PC-9 (cell line): ENCODE data around the gene FREM3. TPM values are rescaled to one million over a fixed set of nuclear protein-coding genes. Genes with fewer than 3 reads are reported as not detected.

ENCODE experiments used
- BruUV-seq: library from RNA; stranded (reverse); fragments of 400-500 nt; replicated peaks from 2 replicates; lab custom pipeline; 2021; lab: Mats Ljungman, UMichigan
- CTCF ChIA-PET: fragments of 300-600 bp; sonication (Branson Sonifier 250); formaldehyde crosslinking; loops from one replicate; lab custom pipeline; 2022; ENCODE audit warnings: antibody characterized with exemption; lab: Charles Lee
- POLR2A ChIA-PET: fragments of 300-600 bp; sonication (Branson Sonifier 250); formaldehyde crosslinking; loops from one replicate; lab custom pipeline; 2022; ENCODE audit warnings: antibody characterized with exemption; ENCODE audit not compliant: unreplicated experiment; lab: Charles Lee
- DNase-seq, 2 experiments: peaks; one replicate each; pipeline versions ENCODE4 v3.0.0 to v3.0.0-alpha.2; 2015 to 2022; ENCODE audit warnings: mixed read lengths in 1 of 2
- H2AFZ ChIP-seq: fragments of 200-600 bp; sonication (generic); 2 replicates; pipeline ENCODE4 v1.8.1; 2017; ENCODE audit warnings: antibody characterized with exemption
- H3F3A ChIP-seq: fragments of 200-600 bp; sonication (generic); 2 replicates; pipeline ENCODE4 v1.8.1; 2017; ENCODE audit warnings: antibody characterized with exemption, mild to moderate bottlenecking, low read depth; ENCODE audit not compliant: insufficient read depth
- H3K27ac ChIP-seq: fragments of 200-600 bp; sonication (generic); 2 replicates; pipeline ENCODE4 v1.6.1; 2016; ENCODE audit warnings: mixed run types
- H3K27me3 ChIP-seq: fragments of 200-600 bp; sonication (generic); 2 replicates; pipeline ENCODE4 v1.6.1; 2016; ENCODE audit warnings: low read depth, mixed run types; ENCODE audit not compliant: insufficient read depth
- H3K36me3 ChIP-seq: fragments of 200-600 bp; sonication (generic); 2 replicates; pipeline ENCODE4 v1.6.1; 2016; ENCODE audit warnings: low read depth, mixed run types
- H3K4me1 ChIP-seq: fragments of 200-600 bp; sonication (generic); replicated peaks from 2 replicates; pipeline ENCODE4 v1.6.1; 2016; ENCODE audit warnings: mixed run types; ENCODE audit not compliant: insufficient read depth
- H3K4me2 ChIP-seq: fragments of 200-600 bp; sonication (generic); 2 replicates; pipeline ENCODE4 v1.6.1; 2017; ENCODE audit warnings: mixed run types
- H3K4me3 ChIP-seq: fragments of 200-600 bp; sonication (generic); 2 replicates; pipeline ENCODE4 v1.6.1; 2016; ENCODE audit warnings: mixed run types
- H3K79me2 ChIP-seq: fragments of 200-600 bp; sonication (generic); 2 replicates; pipeline ENCODE4 v1.6.1; 2017; ENCODE audit warnings: low read depth, mixed run types
- H3K9me2 ChIP-seq: fragments of 200-600 bp; sonication (generic); 2 replicates; pipeline ENCODE4 v1.8.1; 2017; ENCODE audit warnings: mild to moderate bottlenecking; ENCODE audit not compliant: insufficient read depth
- H3K9me3 ChIP-seq: fragments of 200-600 bp; sonication (generic); 2 replicates; pipeline ENCODE4 v1.8.1; 2016; ENCODE audit warnings: low read depth; ENCODE audit not compliant: insufficient read depth
- H4K20me1 ChIP-seq: fragments of 200-600 bp; sonication (generic); 2 replicates; pipeline ENCODE4 v1.8.1; 2017; ENCODE audit not compliant: insufficient read depth
- EZH2 ChIP-seq: fragments of 200-600 bp; sonication (generic); IDR thresholded peaks from 2 replicates; pipeline ENCODE4 v1.8.0; 2017; ENCODE audit warnings: antibody characterized with exemption, low read depth
- intact Hi-C: fragments of 100-400 bp; cut with micrococcal nuclease; formaldehyde crosslinking; loops from one replicate; pipeline ENCODE4 v1.10.0; 2022; ENCODE audit not compliant: unreplicated experiment
- total RNA-seq: library from RNA; stranded (reverse); gene quantifications from 2 replicates; pipeline ENCODE4 v1.2.3, GENCODE V29; 2021
- TF ChIP-seq, protein P1 (sequence below): fragments of 200-600 bp; sonication (generic); conservative IDR thresholded peaks from 2 replicates; pipeline ENCODE4 v1.6.1; 2017; ENCODE audit warnings: mixed run types, antibody characterized with exemption, mild to moderate bottlenecking, moderate library complexity

Gene FREM3
- total RNA-seq, 1 experiment from 2014 or later = not detected

DNA sequence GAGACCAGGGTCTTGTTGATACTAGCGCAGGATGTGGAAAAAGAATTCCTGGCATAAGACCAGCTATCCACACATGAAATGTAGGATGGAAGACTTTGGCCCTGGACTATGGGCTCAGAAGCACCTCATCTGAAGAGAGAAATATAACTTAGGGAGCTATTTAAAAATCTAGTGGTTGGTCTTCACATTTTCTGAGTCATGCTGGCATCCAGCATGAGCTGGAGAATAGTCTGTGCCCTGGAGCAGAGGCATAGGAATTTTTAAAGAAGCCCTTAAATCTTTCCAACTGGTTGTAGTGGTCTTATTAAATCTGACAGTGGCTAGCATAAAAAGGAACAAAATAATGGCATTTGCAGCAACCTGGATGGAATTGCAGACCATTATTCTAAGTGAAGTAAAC lies 100.6 kb downstream of the FREM3 start:
- no peaks in the 10 kb centered on the region for H3K36me3 ChIP-seq
- no peaks in the 10 kb centered on the region for H3K79me2 ChIP-seq
- H2AFZ ChIP-seq = no peak overlapping the region
- H3F3A ChIP-seq = no peaks in the 10 kb centered on the region
- DNase-seq = no peak
- H3K4me3 ChIP-seq = no peak overlapping the region
- TF ChIP-seq, protein P1, sequence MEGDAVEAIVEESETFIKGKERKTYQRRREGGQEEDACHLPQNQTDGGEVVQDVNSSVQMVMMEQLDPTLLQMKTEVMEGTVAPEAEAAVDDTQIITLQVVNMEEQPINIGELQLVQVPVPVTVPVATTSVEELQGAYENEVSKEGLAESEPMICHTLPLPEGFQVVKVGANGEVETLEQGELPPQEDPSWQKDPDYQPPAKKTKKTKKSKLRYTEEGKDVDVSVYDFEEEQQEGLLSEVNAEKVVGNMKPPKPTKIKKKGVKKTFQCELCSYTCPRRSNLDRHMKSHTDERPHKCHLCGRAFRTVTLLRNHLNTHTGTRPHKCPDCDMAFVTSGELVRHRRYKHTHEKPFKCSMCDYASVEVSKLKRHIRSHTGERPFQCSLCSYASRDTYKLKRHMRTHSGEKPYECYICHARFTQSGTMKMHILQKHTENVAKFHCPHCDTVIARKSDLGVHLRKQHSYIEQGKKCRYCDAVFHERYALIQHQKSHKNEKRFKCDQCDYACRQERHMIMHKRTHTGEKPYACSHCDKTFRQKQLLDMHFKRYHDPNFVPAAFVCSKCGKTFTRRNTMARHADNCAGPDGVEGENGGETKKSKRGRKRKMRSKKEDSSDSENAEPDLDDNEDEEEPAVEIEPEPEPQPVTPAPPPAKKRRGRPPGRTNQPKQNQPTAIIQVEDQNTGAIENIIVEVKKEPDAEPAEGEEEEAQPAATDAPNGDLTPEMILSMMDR = no peak
- no peak for TF ChIP-seq EZH2
- H3K27me3 ChIP-seq = no peaks in the 10 kb centered on the region
- H3K4me2 ChIP-seq = no peak overlapping the region
- H3K9me3 ChIP-seq = no peaks in the 10 kb centered on the region
- BruUV-seq = no TSS peak
- H3K9me2 ChIP-seq = no peaks in the 10 kb centered on the region
- ChIA-PET POLR2A (no interaction called here), CTCF (no interaction called here)
- H4K20me1 ChIP-seq = no peaks in the 10 kb centered on the region
- H3K27ac ChIP-seq = no peak overlapping the region
- intact Hi-C loops = no loop called here
- no peaks in the 10 kb centered on the region for H3K4me1 ChIP-seq

DNA sequence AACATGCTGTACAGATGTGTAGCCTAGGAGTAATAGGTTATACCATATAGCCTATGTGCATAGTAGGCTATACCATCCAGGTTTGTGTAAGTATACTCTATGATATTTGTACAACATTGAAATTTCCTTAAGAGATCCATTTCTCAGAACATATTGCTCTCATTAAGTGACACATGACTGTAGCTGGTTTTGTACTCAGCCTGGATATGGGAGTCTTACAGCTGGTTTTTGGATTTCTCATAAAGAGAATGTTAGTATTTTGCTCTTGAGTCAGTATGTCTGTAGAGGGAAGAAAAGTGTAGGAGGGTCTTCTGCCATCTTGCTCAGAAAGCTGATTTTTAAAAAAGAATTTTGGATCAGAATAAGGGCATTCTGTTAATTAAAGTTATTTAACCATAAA lies 101.7 kb downstream of the FREM3 start:
- Histone ChIP-seq H3K4me1 (no peaks in the 10 kb centered on the region), H3K27ac (no peak overlapping the region), H3K79me2 (no peaks in the 10 kb centered on the region), H3K27me3 (no peaks in the 10 kb centered on the region), H3K9me3 (no peaks in the 10 kb centered on the region), H3K9me2 (no peaks in the 10 kb centered on the region), H3K4me2 (no peak overlapping the region), H3F3A (no peaks in the 10 kb centered on the region), H3K36me3 (no peaks in the 10 kb centered on the region), H2AFZ (no peak overlapping the region), H3K4me3 (no peak overlapping the region), H4K20me1 (no peaks in the 10 kb centered on the region)
- ChIA-PET CTCF (no interaction called here), POLR2A (no interaction called here)
- no peak for TF ChIP-seq EZH2
- TF ChIP-seq, protein P1 = no peak
- BruUV-seq = no TSS peak
- intact Hi-C loops = no loop called here
- no peak for DNase-seq

DNA sequence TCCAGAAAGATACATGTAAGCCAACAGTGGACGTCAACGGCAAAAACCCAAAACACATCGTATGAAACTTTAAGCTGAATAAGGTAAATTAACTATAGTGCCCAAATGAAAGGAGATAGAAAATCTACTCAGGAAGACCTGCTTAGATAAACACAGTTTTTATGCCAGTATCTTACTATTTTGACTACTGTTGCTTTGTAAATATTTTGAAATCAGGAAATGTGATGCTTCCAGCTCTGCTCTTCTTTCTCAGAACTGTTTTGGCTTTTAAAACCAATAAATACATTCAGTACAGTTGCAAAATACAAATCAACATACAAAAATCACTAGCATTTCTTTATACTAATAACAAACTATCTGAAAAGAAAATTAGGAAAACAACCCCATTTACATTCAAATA lies 103.2 kb downstream of the FREM3 start:
- Histone ChIP-seq H3K27ac (no peak overlapping the region), H4K20me1 (no peaks in the 10 kb centered on the region), H2AFZ (no peak overlapping the region), H3K79me2 (no peaks in the 10 kb centered on the region), H3K4me3 (no peak overlapping the region), H3K4me1 (no peaks in the 10 kb centered on the region), H3F3A (no peaks in the 10 kb centered on the region), H3K9me2 (no peaks in the 10 kb centered on the region), H3K4me2 (no peak overlapping the region), H3K27me3 (no peaks in the 10 kb centered on the region), H3K36me3 (no peaks in the 10 kb centered on the region), H3K9me3 (no peaks in the 10 kb centered on the region)
- TF ChIP-seq, protein P1 = no peak
- no peak for TF ChIP-seq EZH2
- ChIA-PET POLR2A (no interaction called here), CTCF (no interaction called here)
- intact Hi-C loops = no loop called here
- BruUV-seq = no TSS peak
- DNase-seq = no peak
